Fibroblast of mammary gland (primary cell): Measurements from ENCODE around the gene PBRM1.

Experiments
- DNase-seq: peaks from one replicate; pipeline ENCODE4 v3.0.0-alpha.2; 2010; ENCODE audit warnings: low read depth
- H3K4me3 ChIP-seq: 2 replicates; pipeline ENCODE4 v1.5.1; 2011; ENCODE audit warnings: low read depth, mild to moderate bottlenecking, low read length, moderate library complexity; ENCODE audit not compliant: control insufficient read depth
- TF ChIP-seq, protein P1 (sequence below): conservative IDR thresholded peaks from 2 replicates; pipeline ENCODE4 v1.5.1; 2011; ENCODE audit warnings: low read depth, low read length, inconsistent platforms; ENCODE audit not compliant: control insufficient read depth, insufficient read depth

PBRM1 gene

DNA sequence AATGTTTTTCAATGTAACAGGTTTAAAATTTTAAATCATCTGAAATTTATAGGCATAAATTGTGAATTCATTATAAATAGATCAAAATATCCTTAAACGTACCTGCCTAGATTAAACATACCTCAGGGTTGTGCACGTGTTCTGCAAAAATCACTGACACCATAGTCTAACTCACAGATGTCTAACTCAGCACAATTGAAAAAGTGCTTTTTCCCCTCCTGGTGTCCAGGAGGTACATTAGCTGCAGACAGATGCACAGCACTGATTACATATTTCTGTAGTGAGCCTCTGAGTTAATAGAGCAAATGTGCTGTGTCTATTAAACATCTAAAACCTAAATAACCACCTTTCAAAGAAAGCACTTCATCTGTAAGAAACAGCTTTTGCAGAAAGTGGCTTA, 138.6 kb downstream of the PBRM1 start:
- H3K4me3 ChIP-seq = no peak overlapping the region
- no peak for DNase-seq
- TF ChIP-seq, protein P1, sequence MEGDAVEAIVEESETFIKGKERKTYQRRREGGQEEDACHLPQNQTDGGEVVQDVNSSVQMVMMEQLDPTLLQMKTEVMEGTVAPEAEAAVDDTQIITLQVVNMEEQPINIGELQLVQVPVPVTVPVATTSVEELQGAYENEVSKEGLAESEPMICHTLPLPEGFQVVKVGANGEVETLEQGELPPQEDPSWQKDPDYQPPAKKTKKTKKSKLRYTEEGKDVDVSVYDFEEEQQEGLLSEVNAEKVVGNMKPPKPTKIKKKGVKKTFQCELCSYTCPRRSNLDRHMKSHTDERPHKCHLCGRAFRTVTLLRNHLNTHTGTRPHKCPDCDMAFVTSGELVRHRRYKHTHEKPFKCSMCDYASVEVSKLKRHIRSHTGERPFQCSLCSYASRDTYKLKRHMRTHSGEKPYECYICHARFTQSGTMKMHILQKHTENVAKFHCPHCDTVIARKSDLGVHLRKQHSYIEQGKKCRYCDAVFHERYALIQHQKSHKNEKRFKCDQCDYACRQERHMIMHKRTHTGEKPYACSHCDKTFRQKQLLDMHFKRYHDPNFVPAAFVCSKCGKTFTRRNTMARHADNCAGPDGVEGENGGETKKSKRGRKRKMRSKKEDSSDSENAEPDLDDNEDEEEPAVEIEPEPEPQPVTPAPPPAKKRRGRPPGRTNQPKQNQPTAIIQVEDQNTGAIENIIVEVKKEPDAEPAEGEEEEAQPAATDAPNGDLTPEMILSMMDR = no peak

DNA sequence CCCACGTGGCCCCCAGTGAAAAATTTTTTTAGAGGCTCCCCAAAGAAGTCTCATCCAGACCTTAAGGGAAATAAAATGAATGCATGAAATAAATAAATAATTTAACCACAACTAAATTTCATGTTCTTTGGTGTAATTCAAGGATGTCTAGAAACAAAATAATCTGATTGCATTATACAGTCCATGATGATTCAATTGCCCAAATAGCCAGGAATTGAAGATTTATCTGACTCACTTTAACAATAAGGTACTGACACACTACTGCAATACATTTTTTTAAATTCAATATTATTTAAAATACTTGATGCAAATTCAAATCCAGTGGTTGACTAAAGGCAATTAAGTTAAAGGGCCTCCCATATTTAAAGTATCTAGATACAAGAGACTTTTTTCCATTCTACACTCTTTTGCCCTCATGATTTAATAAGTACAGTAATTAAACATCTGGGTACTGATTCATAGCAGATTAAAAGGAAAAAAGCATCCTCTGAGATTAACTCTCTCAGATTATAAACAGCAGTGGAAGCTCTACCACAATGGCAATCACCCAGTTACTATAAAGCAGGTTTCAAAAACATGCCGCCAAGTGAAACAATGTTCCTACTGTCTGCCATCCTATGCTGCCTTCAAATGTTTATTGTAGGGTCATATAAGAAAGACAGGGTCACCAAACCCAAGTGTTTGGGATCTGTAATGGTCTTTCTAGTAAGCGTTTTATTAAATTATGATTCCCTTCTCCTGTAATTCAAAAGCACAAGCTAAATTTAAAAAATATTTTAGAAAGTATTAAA, 139.4 kb downstream of the PBRM1 start:
- DNase-seq = peak; percentile 41
- H3K4me3 ChIP-seq = no peak overlapping the region
- TF ChIP-seq, protein P1 = no peak

DNA sequence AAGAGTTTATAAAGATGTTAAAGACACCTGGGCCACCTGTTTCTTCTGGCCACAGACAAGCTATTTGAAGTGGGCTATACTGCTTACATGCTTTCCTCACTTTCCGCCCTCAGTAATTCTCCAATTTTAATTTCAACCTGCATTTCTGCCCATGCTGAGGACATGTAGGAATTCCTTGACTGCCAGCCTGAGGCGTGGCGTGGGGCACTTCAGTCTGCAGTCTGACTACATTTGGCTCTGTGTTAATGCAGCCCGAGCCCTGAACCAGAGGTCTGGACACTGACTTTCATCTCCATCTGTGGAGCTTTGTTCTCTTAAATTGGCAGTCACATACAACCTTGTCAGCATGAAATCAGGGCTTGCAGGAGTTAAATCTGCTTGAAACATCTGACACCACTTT, 140.8 kb downstream of the PBRM1 start:
- DNase-seq = no peak
- H3K4me3 ChIP-seq = no peak overlapping the region

DNA sequence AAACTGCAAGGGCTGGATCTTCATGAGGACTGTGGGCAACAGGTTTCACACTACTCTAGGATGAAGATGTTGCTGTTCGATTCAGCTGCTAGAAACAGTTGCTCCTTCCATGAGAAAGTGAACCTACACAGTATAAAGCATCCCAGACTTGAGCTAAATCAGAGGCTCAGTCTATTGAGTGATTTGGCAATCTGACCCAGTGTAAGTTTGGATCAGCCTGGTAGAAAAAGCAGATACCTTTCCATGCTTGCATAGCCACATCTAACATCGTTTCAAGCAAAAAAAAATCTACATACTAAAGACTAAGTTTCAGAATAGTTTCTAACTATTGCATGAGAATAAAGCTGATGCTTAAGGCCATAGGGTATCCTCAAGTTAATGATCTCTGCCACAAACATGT, 144.7 kb downstream of the PBRM1 start:
- TF ChIP-seq, protein P1 = no peak
- no peak overlapping the region for H3K4me3 ChIP-seq
- no peak for DNase-seq

More for the DNA sequence above, 140.8 kb downstream of the PBRM1 start:
- TF ChIP-seq, protein P1 = no peak

DNA sequence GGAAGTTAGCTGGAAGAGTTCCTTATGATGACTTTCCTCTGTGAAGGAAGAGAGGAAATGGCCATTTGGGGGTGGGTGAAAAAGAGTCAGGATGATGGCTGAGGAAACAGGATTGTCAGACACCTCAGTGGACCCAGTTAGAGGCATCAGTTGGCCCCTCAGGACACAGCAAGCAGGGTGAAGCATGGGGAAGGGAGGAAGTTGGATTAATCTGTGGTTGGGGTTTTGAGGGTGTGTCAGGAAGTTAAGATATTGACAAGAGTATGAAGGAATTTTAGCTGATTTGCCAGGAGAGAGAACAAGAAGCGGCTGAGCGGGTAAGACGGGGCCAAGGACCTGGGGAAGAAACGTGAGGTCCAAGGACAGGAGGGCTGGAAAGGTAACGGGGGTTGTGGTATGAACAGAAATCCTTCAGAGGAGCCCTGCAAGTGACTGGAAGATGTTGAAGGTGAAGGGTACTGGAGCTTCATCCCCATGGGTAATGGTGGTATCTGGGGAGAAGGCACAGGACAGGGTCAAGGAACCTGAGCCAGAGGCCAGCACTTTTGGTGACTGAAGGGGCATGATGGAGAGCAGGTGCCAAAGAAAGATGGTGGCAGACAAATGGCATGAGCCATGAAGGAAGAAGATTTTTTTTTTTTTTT, 146.6 kb downstream of the PBRM1 start:
- DNase-seq = no peak
- peak overlapping the region; percentile 2 for H3K4me3 ChIP-seq
- TF ChIP-seq, protein P1 = no peak

DNA sequence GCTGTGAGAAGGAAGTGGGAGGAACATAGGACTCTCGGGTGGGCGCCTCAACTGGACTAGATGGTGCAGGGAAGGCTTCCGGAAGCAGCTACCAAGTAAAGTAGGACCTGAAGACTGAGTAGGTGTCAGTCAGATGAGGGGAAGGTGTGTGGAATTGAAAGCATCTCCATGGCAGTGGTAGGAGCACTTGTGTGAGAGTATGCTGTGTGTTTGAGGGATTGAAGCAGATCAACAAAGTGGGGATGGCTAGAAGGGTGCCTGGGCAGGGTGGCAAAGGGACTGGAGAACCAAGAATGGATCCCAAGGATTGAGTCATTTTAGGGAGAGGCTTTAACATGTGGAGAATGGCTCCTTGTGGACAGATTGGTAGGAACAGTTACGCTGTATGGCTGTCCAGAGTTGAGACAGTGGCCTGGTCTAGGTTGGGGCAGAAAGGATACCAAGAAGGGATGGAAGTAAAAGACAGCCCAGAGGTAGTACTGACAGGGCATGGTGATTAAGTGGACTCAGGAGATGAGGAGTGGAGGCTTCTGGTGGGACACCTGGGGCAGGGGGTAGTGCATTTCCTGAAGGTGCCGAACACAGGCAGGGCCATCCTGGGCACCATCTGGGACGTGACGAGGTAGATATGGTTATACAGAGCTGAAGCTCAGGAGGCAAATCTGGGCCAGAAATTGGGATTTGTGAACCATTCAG, 147.8 kb downstream of the PBRM1 start:
- peak overlapping the region; percentile 97 for H3K4me3 ChIP-seq

More for the DNA sequence above, 147.8 kb downstream of the PBRM1 start:
- DNase-seq = no peak
- TF ChIP-seq, protein P1 = no peak
